Aorta (tissue), 5 donors: ENCODE measurements around the gene MRE11. TPM values are rescaled to one million over a fixed set of nuclear protein-coding genes. Genes with fewer than 3 reads are reported as not detected.
"Not testable (repeated sequence)": the region's sequence is repeated elsewhere in the genome, so short reads cannot be mapped to it uniquely, and the experiment has no call there.

Experiments
- ATAC-seq: fragments of 200-7000 bp; cut with Tn5 transposase; one replicate; pipeline ENCODE4 v1.9.1; 2022; ENCODE audit warnings: moderate library complexity; ENCODE audit not compliant: low FRiP score
- DNase-seq, 2 donors: peaks; one replicate each; pipeline ENCODE4 v3.0.0-alpha.2; 2020
- H3K27ac ChIP-seq, 2 donors: one replicate each; pipeline ENCODE4 v1.5.1; 2013; ENCODE audit warnings: low read length in 2 of 2, mild to moderate bottlenecking in 2 of 2, moderate library complexity in 2 of 2, control low read depth in 1 of 2, inconsistent platforms in 1 of 2, low read depth in 1 of 2
- H3K27me3 ChIP-seq, 2 donors: one replicate each; pipeline ENCODE4 v1.6.1; 2013; ENCODE audit warnings: control low read depth in 1 of 2, low read length in 1 of 2, mild to moderate bottlenecking in 1 of 2, moderate library complexity in 1 of 2; ENCODE audit not compliant: insufficient read depth in 2 of 2, control insufficient read depth in 1 of 2
- H3K36me3 ChIP-seq, 2 donors: one replicate each; pipeline ENCODE4 v1.6.1; 2013; ENCODE audit warnings: control low read depth in 1 of 2, low read length in 1 of 2, mild to moderate bottlenecking in 1 of 2; ENCODE audit not compliant: insufficient read depth in 2 of 2, control insufficient read depth in 1 of 2
- H3K4me1 ChIP-seq, 2 donors: one replicate each; pipeline ENCODE4 v1.6.1; 2013; ENCODE audit warnings: low read length in 2 of 2, control low read depth in 1 of 2, mild to moderate bottlenecking in 1 of 2, moderate library complexity in 1 of 2; ENCODE audit not compliant: insufficient read depth in 2 of 2, control insufficient read depth in 1 of 2
- H3K4me3 ChIP-seq, 2 donors: one replicate each; pipeline ENCODE4 v1.5.1; 2013; ENCODE audit warnings: low read length in 2 of 2, control low read depth in 1 of 2, mild to moderate bottlenecking in 1 of 2
- H3K9me3 ChIP-seq: one replicate; pipeline ENCODE4 v1.6.1; 2013; ENCODE audit warnings: mild to moderate bottlenecking, low read length; ENCODE audit not compliant: control insufficient read depth
- WGBS, 2 donors: extraction: QIAGEN DNeasy Blood & Tissue Kit; methylation state at CpG; one replicate each; pipeline ENCODE4 v1.1.7; 2013; 5-methylcytosine and 5-hydroxymethylcytosine counted together
- intact Hi-C, 2 donors: fragments of 100-400 bp; cut with DNase I; formaldehyde crosslinking; loops; one replicate each; pipeline versions ENCODE4 v1.14.2 to v1.15.0; 2022
- polyA plus RNA-seq, 2 donors: library from polyadenylated mRNA; stranded (reverse); fragments of 200-250 nt; gene quantifications; one replicate each; pipeline ENCODE4 v1.2.3, GENCODE V29; 2013
- total RNA-seq, 2 donors: library from RNA; stranded (reverse); fragmentation: NEBNext Ultra II Directional; extraction: Animal tissue kit (Norgen Biotek cat#: 25700); gene quantifications; one replicate each; pipeline ENCODE4 v1.2.1, GENCODE V29; 2021
- donor health status: healthy with polysubstance abuse.
- donor health status: Bipolar disorder and iron deficiency.
- donor health status: DM: no; HTN: no; CAD: no.
- donor health status: DM: no; HTN: no; CAD: no.
- donor health status: DM: yes; HTN: yes; CAD: no.

The MRE11 gene
- total and polyA plus RNA-seq, 4 donors = 3.4 to 27.9 (median 10.5) TPM

- intact Hi-C loops = no loop called here
- Histone ChIP-seq H3K4me1 (no peaks in the 10 kb centered on the region), H3K27me3 (no peaks in the 10 kb centered on the region), H3K27ac (no peak overlapping the region), H3K9me3 (no peaks in the 10 kb centered on the region), H3K4me3 (no peak overlapping the region), H3K36me3 (no peaks in the 10 kb centered on the region)
- DNase-seq (no peak), ATAC-seq (no peak)
- 21 to 25% methylated on average over 4 of the region's 4 CpGs for WGBS, 2 donors
Measured at GRCh38 chr11:94400457-94400838, 93.2 kb downstream of the MRE11 start.

GRCh38 chr11:94400050-94400449 is 93.6 kb downstream of the MRE11 start:
- Histone ChIP-seq H3K9me3 (no peaks in the 10 kb centered on the region), H3K4me1 (no peaks in the 10 kb centered on the region), H3K36me3 (no peaks in the 10 kb centered on the region), H3K4me3 (no peak overlapping the region), H3K27ac (no peak overlapping the region), H3K27me3 (no peaks in the 10 kb centered on the region)
- no peak for DNase-seq
- intact Hi-C loops = no loop called here
- WGBS, 2 donors = 48 to 68% methylated on average over 4 of the region's 4 CpGs
- no peak for ATAC-seq

GRCh38 chr11:94398101-94398500 is 95.5 kb downstream of the MRE11 start:
- no peaks in the 10 kb centered on the region for H3K4me1 ChIP-seq
- intact Hi-C loops = no loop called here
- no peak for DNase-seq
- H3K9me3 ChIP-seq = no peaks in the 10 kb centered on the region
- 75 to 85% methylated on average over 5 of the region's 5 CpGs for WGBS, 2 donors
- H3K27ac ChIP-seq = no peak overlapping the region
- ATAC-seq = no peak
- H3K27me3 ChIP-seq = no peaks in the 10 kb centered on the region
- H3K4me3 ChIP-seq = no peak overlapping the region
- H3K36me3 ChIP-seq = no peaks in the 10 kb centered on the region

GRCh38 chr11:94396282-94396681 is 97.4 kb downstream of the MRE11 start:
- H3K27ac ChIP-seq = no peak overlapping the region
- WGBS, 2 donors = 93% methylated on average over 5 of the region's 5 CpGs
- H3K27me3 ChIP-seq = no peaks in the 10 kb centered on the region
- H3K36me3 ChIP-seq = no peaks in the 10 kb centered on the region
- H3K4me1 ChIP-seq = no peaks in the 10 kb centered on the region
- no peak for ATAC-seq
- no peak overlapping the region for H3K4me3 ChIP-seq
- intact Hi-C loops = no loop called here
- no peaks in the 10 kb centered on the region for H3K9me3 ChIP-seq
- no peak for DNase-seq

GRCh38 chr11:94391937-94392336 is 101.7 kb downstream of the MRE11 start:
- not testable (repeated sequence) for H3K27ac ChIP-seq, H3K9me3 ChIP-seq, ATAC-seq, H3K36me3 ChIP-seq, H3K27me3 ChIP-seq, H3K4me3 ChIP-seq, H3K4me1 ChIP-seq, DNase-seq
- intact Hi-C loops = loop anchor here in 1 of 2 donors (5.0 kb wide), 1 partner anchor 1230 kb away; no protein-coding TSS in a partner anchor
- 84 to 98% methylated on average over 4 of the region's 4 CpGs for WGBS, 2 donors

GRCh38 chr11:94379613-94380012 is 114.0 kb downstream of the MRE11 start:
- ATAC-seq (no peak), DNase-seq (no peak)
- H3K9me3 ChIP-seq = peaks cover 3% of the 10 kb centered on the region
- H3K36me3 ChIP-seq = no peaks in the 10 kb centered on the region
- H3K4me1 ChIP-seq = no peaks in the 10 kb centered on the region
- no peaks in the 10 kb centered on the region for H3K27me3 ChIP-seq
- no peak overlapping the region for H3K27ac ChIP-seq
- 80 to 91% methylated on average over 5 of the region's 5 CpGs for WGBS, 2 donors
- H3K4me3 ChIP-seq = no peak overlapping the region
- intact Hi-C loops = loop anchor here in 1 of 2 donors (10.0 kb wide), 1 partner anchor 105 kb away; no protein-coding TSS in a partner anchor

- no peak overlapping the region for H3K4me3 ChIP-seq
- no peak overlapping the region for H3K27ac ChIP-seq
- no peak for DNase-seq
- H3K4me1 ChIP-seq = no peaks in the 10 kb centered on the region
- no peaks in the 10 kb centered on the region for H3K27me3 ChIP-seq
- peaks cover 3% of the 10 kb centered on the region for H3K9me3 ChIP-seq
- intact Hi-C loops = no loop called here
- no peak for ATAC-seq
- WGBS, 2 donors = 83 to 88% methylated on average over 1 of the region's 1 CpG
- no peaks in the 10 kb centered on the region for H3K36me3 ChIP-seq
Measured at GRCh38 chr11:94376841-94377240, 116.8 kb downstream of the MRE11 start.

- H3K27ac ChIP-seq, H3K4me1 ChIP-seq, intact Hi-C loops, H3K4me3 ChIP-seq, H3K36me3 ChIP-seq, H3K9me3 ChIP-seq, H3K27me3 ChIP-seq, ATAC-seq, DNase-seq: not testable (repeated sequence)
- 78 to 82% methylated on average over 6 of the region's 6 CpGs for WGBS, 2 donors
Measured at GRCh38 chr11:94370576-94370975, 123.1 kb downstream of the MRE11 start.
